ENCODE measurements around the gene MUC3A.
"Not testable (repeated sequence)": the region's sequence is repeated elsewhere in the genome, so short reads cannot be mapped to it uniquely, and the experiment has no call there.

MUC3A gene

DNA sequence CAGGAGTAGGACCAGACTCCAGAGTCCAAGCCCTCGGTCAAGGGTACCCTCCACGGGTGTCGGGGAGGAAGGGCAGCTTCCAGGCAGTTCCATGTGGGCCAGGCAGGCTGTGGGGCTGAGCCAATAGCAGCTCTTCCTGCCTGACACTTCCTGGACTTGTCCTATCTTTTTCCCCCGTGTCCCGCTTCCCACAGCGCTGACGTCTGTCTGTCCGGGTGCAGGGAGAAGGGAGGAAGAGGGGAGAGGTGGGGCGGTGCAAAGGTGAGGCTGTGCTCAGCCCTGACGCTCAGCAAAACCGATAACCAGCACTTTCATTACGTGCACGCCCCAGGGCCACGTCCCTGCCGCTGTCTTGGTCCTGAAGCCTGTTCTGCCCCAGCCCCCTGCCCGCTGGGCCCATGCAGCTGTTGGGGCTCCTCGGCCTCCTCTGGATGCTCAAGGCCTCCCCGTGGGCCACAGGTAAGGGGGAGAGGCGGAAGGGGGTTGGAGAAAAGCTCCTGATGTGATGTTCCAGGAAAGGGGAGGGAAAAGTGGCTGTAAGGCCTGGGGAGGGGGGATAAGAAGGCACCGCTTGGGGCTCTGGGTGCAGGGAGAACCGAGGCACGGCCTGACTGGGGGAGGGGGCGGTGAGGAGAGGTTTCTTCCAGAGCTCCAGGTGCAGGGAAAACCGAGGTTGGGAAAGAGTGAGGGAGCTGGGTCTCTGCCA, at the start of gene MUC3A:
TSS of gene MUC3A (plus strand) at position 308 of the 706 bp plus-strand sequence. CDS start at position 399, 91 bp downstream.
- no peak for DNase-seq

DNA sequence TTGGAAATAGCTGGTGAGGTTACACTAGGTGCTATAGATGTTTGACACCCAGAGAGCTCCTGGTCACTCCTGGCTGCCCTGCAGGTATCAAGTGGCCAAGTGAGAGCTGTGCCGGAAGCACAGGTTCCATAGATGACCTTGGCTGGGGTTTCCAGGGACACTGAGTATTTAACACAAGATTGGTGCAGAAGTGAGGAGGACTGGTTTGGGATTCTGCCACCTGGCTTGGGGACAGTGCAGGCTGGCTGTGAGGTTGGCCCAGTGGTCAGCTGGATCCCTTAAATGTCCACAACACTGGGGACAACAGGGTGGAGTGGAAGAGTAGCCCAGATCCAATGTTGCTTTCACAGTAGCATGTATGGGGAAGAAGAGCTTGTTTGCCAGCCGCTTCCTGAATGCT, 48.4 kb upstream of the MUC3A start:
- no peak for DNase-seq

DNA sequence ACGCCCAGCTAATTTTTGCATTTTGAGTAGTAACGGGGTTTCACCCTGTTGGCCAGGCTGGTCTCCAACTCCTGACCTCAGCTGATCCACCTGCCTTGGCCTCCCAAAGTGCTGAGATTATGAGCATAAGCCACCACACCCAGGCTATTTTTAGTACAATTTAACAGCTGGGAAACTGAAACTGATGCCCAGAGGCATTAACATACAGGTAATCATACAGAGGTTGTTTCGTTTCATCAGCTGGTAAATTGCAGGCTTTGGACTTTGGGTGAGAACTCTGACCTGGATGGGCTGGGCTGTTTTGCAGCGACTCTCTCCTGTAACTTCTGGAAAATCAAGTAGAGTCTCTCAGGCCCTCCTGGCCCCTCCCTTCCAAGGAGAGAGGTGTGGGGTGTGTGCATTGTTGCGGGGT, 47.4 kb upstream of the MUC3A start:
- DNase-seq = no peak

- no peak for DNase-seq
Measured at GRCh38 chr7:100902638-100903037, 46.7 kb upstream of the MUC3A start.

DNA sequence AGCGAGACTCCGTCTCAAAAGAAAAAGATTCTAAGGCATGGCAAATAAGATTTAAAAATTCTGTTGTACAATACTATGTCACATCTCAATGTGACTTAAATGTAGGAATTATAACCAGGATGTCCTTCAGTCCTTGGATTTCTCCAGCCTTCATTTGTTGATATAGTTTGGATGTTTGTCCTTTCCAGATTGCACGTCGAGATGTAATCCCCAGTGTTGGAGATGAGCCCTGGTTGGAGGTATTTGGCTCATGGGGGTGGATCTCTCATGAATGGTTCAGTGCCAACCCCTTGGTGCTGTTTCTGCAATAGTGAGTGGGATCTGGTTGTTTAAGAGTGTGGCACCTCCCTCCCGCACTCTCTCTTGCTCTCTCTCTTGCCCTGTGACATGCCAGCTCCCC, 40.8 kb upstream of the MUC3A start:
- no peak for DNase-seq

GRCh38 chr7:100910443-100910842, 38.9 kb upstream of the MUC3A start:
- DNase-seq = not testable (repeated sequence)

- DNase-seq = no peak
Measured at GRCh38 chr7:100911484-100911883, 37.9 kb upstream of the MUC3A start.

- no peak for DNase-seq
Measured at GRCh38 chr7:100914208-100914878, 35.0 kb upstream of the MUC3A start.

GRCh38 chr7:100914879-100915447, 34.4 kb upstream of the MUC3A start:
- no peak for DNase-seq

DNA sequence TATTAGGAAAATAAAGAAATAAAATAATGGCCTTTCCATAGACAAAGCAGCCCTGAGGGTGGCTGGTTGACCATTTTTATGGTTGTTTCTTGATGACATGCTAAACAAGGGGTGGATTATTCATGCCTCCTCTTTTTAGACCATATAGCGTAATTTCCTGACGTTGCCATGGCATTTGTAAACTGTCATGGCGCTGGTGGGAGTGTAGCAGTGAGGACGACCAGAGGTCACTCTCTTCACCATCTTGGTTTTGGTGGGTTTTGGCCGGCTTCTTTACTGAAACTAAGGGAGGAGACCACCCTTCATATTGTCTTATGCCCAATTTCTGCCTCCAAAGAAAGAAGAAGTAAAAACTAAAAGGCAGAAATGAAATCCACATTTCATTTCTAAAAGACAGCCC, 30.0 kb upstream of the MUC3A start:
- not testable (repeated sequence) for DNase-seq

DNA sequence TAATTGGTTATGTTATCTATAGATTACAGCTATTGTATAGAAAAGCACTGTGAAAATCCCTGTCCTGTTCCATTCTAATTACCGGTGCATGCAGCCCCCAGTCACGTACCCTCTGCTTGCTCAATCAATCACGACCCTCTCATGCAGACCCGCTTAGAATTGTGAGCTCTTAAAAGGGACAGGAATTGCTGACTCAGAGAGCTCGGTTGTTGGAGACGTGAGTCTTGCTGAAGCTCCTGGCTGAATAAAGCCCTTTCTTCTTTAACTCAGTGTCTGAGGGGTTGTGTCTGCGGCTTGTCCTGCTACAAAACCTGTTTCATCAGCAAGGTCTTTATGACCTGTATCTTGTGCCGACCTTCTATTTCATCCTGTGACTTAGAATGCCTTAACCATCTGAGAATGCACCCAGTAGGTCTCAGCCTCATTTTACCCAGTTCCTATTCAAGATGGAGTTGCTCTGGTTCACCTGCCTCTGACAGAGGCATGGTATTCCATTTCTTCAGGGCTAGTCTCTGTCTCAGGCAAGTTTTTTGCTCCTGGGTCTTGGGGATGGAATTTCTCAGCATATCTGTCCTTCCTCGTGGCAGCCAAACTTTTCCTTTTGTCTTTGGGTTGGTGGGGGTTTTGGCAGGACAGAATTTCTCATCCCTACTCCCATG, 29.4 kb upstream of the MUC3A start:
- DNase-seq = not testable (repeated sequence)

DNA sequence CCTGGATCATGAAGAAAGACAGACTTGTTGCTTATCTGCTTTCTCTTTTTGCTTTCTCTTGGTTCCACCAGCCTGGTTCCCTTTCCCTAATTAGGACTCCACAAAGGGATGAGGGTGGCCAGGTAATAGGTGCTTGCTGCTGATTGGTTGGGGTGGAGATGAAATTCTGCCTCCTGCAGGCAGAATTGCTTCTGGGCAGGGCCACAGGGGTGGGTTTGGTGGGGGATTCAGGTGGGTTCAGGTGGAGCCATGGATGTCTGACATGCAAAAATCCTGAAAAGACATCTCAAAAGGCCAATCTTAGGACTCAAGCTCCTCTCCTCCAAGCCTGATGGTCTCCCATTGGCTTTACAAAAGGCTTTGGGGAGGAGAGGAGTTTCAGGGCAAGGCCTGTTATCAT, 28.3 kb upstream of the MUC3A start:
- DNase-seq = no peak

- DNase-seq = not testable (repeated sequence)
Measured at GRCh38 chr7:100923616-100924015, 25.7 kb upstream of the MUC3A start.

GRCh38 chr7:100929808-100930174, 19.5 kb upstream of the MUC3A start:
- DNase-seq = no peak

GRCh38 chr7:100933734-100934133, 15.6 kb upstream of the MUC3A start:
- no peak for DNase-seq

GRCh38 chr7:100935381-100935780, 14.0 kb upstream of the MUC3A start:
- DNase-seq = not testable (repeated sequence)

DNA sequence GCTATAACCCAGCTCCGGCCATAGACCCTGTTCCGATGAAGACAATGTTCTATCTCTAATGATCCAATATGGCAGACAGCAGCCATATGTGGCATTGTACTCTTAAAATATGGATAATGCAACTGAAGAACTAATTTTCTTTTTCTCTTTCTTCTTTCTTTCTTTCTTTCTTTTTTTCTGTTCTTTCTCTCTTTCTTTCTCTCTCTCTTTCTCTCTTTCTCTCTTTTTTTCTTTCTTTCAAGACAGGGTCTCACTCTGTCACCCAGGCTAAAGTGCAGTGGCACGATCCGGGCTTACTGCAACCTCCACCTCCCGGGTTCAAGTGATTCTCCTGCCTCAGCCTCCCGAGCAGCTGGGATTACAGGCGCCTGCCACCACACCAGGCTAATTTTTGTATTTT, 13.2 kb upstream of the MUC3A start:
- not testable (repeated sequence) for DNase-seq

GRCh38 chr7:100942045-100942774, 7.1 kb upstream of the MUC3A start:
- DNase-seq = no peak

DNA sequence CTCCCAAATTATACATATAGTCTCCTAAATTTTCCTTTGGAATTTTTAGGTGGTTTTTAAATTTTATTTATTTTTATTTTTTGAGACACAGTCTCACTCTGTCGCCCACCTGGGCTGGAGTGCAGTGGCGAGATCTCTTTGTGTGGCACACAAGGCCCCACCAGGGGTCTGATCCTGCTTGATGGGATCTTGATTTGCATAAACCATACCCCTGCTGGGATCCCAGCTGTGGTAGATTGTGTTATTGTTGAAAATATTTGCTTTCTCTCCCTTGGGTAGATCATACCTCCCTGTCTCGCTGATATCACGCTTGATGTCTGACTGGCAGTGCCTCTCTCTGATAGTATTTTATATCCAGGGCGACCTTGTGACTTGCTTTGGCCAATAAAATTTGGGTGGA, 5.6 kb upstream of the MUC3A start:
- DNase-seq = no peak

GRCh38 chr7:100944138-100944537, 5.2 kb upstream of the MUC3A start:
- DNase-seq = no peak

DNA sequence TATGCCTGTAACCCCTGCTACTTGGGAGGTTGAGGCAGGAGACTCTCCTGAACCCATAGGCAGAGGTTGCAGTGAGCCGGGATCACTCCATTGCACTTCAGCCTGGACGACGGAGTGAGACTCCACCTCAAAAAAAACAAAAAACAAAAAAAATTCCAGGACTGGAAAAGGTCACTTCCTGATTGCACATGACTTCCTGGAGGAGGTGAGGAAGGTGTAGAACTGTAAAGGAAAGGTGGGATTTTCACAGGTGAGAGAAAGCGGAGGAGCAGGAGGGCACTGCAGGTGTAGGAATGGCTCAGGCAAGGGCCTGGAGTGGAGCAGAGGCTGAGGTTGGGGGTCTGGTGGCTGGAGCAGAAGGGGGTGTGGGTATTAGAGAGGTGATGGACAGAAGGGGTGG, 3.2 kb upstream of the MUC3A start:
- no peak for DNase-seq

- DNase-seq = no peak
Measured at GRCh38 chr7:100946766-100947365, 2.5 kb upstream of the MUC3A start.

- no peak for DNase-seq
Measured at GRCh38 chr7:100947792-100948191, 1.5 kb upstream of the MUC3A start.

All from activated CD8-positive, alpha-beta memory T cell treated with anti-CD3 and anti-CD28 coated beads, Interleukin-2, amount 50 U/mL, for 48 hours (primary cell).